HG02884 (cell line): ENCODE results near the gene NASP.
"Not testable (repeated sequence)": the region's sequence is repeated elsewhere in the genome, so short reads cannot be mapped to it uniquely, and the experiment has no call there.

Source experiments
- ATAC-seq: cut with Tn5 transposase; IDR thresholded peaks from one replicate; pipeline ENCODE4 v1.9.1; 2021; ENCODE audit warnings: mild to moderate bottlenecking, moderate library complexity; ENCODE audit not compliant: unreplicated experiment

The NASP gene

GRCh38 chr1:45569962-45570581 is 13.8 kb upstream of the NASP start:
- ATAC-seq, result no peak

DNA sequence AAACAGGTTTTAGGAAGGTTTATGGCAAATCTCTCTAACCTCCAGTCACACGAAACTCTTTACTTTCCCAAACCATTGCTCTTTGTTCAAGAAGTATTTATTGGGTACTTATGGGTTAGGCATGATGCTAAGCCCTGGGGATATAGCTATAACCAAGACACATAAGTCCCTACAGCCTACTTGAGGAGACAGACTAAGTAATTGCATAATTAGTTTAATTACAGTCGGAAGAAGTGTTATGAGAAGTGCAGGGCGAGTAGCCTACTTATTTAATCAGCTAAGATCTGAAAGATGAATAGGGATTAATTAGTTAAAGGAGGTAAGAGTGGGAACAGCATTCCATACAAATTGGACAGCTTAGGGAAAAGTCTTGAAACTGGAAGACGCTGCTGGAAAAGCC is 13.2 kb upstream of the NASP start:
- no peak for ATAC-seq

- ATAC-seq, result no peak
These were observed 10.5 kb upstream of the NASP start for GRCh38 chr1:45573231-45573804.

DNA sequence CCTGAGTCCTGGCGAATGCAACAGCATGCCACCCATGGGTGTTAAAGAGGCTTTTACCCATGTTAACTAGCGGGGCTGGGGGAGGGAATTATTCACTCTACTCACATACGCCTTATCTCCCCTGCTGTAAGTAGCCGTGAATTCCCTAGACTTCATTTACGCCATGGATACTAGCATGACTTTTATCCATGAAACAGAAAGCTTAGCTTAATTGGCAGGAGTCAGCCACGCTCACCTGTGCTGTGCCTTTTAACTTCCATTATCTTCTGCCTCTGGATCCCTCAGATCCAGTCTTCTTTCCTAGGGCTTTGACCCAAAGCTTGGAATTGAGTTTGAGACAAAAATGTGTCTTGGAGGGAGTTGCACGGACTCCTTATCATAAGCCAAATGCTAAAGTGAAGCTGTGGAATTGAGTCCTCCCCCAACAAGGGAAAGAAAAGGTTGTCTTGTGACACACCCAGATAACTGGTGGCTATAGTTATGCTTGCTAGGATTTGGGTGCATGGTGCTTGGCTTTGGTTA is 9.7 kb upstream of the NASP start:
- ATAC-seq, result no peak

DNA sequence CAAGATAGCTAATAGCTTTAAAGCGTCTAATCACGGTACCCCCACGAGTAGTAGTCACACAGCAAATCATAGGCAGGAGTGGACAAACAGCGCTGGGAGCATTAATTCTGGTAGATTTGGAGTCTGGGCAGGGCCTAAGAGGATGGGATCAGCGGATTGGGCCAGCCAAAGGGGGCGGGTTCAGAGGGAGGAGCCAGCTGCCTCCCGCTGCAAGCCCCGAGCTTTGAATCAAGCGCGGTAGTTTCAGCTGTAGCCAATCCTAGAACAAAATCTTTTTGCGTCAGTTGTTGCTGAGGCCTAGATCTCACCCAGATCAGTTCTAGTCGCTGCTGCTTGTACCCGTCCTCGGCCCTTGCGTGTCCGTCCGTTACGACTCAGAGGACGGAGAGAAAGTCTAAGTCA is 576 bp upstream of the NASP start:
- ATAC-seq, result peak; percentile 61

DNA sequence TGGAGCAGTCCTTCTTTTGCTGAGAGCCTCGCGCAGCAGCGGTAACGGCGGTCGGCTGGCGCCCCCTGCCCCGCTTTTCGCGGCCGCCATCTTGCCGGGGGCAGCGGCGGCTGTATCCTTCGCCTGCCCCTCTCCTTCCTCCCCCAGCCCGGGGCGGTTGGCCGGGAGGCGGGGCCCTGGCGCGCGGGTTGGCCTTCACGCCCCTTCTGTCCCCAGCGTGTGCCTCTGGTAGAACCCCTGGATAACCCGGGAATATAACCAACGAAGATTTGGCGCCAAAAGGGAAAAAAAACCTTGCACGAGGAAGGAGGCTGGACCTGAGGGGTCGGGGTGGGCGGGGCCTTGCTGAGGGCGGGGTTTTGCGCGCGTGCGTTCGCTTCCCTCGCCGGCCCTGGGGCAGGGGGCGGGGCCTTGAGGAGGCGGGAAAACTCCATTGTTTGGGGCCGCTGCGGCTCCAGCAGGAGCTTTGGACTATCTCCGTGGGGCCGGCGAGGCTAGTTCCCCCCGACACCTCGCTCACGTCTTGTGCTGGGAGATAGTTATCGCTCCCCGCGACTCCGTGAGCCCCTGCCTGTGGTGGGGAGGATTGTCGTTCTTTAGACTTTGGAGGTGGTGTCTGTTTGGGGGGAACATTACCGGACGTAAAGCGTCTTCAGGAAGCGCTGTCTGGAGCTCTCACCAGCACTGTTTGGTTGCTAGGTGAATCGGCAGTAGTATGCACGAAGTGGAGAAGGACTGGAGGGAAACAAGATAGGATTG is 689 bp downstream of the NASP start:
- peak; percentile 28 for ATAC-seq

GRCh38 chr1:45585110-45585426 is 1.2 kb downstream of the NASP start:
- no peak for ATAC-seq

DNA sequence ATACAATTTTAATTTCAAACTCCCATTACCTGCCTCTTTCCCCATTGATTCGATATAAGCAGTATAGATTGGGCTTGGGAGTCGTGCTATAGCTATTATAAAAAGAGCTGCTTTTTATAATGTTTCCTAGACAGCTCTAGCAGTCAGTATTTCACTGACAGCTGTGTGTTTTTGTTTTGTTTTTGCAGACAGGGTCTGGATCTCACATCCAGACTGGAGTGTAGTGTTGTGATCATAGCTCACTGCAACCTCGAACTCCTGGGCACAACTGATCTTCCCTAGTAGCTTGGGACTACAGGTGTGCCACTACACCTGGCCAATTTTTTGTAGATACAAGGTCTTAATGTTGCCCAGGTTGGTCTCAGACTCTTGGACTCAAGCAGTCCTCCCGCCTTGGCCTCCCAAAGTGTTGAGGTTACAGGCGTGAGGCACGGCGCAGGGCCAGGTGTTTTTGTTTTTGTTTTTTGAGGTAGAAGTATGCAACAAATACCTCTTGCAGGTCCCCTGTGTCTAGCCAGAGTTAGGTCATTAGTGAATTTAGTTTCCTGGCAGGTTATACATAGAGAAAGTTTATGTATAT is 1.7 kb downstream of the NASP start:
- no peak for ATAC-seq

GRCh38 chr1:45586769-45587168 is 2.9 kb downstream of the NASP start:
- no peak for ATAC-seq

GRCh38 chr1:45589861-45590260 is 6.0 kb downstream of the NASP start:
- no peak for ATAC-seq

DNA sequence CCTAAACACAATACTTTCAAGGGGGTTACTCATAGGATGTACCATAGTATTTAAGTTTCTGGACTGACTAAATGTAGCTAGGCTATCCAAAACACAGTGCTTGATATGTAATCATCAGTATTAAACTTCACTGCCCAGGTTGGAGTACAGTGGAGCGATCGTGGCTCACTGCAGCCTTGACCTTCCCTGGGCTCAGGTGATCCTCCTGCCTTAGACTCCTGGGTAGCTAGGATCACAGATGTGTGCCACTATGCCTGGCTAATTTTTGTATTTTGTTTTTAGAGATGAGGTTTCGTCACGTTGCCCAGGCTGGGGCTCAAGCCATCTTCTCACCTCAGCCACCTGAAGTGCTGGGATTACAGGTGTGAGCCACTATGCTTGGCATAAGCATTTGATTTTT is 10.6 kb downstream of the NASP start:
- no peak for ATAC-seq

DNA sequence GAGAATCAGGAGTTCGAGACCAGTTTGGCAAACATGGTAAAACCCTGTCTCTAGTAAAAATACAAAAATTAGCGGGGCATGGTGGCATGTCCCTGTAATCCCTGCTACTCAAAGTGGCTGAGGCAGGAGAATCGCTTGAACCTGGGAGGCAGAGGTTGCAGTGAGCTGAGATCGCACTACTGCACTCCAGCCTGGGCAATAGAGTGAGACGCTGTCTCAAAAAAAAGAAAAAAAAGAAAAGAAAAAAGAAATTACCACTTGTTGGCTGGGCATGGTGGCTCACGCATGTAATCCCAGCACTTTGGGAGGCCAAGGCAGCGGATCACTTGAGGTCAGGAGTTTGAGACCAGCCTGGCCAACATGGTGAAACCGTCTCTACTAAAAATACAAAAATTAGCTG is 12.9 kb downstream of the NASP start:
- not testable (repeated sequence) for ATAC-seq

DNA sequence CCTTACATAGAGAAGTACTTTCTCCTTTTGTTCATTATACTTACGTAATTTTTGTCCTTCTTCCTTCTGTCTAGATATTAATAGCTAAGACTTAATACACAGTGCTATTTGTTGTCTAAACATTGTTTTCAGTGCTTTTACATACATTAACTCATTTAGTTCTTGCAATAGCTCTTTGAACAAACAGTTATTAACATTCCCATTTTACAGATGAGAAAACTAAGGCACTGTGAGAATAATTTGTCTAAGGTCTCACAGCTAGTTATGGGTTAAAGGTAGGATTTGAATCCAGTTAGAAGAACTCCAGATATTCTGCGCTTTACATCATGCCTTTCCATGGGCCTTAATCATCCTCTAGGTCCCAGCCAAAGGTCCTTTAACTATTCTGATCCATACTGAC is 20.4 kb downstream of the NASP start:
- ATAC-seq, result no peak

DNA sequence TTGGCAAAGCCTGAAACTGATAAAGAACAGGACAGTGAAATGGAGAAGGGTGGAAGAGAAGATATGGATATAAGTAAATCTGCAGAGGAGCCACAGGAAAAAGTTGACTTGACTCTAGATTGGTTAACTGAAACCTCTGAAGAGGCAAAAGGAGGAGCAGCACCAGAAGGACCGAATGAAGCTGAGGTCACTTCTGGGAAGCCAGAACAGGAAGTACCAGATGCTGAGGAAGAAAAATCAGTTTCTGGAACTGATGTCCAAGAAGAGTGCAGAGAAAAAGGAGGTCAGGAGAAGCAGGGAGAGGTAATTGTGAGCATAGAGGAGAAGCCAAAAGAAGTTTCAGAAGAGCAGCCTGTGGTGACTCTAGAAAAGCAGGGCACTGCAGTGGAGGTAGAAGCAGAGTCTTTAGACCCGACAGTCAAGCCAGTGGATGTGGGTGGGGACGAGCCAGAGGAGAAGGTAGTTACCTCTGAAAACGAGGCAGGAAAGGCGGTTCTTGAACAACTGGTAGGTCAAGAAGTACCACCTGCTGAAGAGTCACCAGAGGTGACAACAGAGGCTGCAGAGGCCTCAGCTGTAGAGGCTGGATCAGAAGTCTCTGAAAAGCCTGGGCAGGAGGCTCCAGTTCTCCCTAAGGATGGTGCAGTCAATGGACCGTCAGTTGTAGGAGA is 23.7 kb downstream of the NASP start:
- no peak for ATAC-seq

DNA sequence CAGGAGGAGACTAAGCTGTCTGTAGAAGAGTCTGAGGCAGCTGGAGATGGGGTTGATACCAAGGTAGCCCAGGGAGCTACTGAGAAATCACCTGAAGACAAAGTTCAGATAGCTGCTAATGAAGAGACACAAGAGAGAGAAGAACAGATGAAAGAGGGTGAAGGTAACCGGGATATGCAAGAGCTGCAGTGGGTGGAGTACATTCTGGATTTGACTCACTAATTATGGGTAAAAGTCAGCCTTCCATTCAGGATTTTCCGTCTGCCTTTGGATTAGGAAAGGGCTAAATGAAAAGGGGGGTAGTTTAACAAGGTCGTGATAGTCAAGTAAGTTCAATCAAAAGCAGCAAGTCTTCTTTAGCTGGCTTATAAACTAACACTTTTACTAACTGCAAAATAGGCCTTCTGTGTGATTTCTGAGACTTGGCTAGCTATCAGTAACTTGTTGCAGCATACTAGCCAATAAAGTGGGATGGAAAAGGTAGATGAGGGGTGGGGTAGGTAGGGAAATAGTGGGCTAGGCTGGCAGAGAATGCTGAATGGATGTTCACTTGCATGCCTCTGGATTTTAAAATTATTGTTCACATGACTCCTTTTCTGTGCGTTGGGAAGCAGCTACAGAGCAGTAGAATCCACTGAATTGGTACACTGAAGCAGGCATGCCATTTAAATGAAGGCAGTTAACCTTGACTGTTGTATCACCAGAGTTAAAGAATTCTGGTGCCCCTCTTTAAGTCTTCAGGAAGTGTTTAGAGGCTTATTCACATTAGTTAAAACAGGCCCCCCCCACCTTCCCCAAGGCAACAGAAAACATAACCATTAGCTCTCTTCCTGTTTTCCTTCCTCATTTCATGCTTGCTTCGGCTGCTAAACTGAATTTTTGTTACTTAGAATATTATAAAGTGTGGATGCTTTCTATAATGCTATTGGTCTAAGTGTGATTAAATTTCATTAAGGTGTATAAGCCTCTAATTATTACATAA is 24.6 kb downstream of the NASP start:
- ATAC-seq, result no peak

GRCh38 chr1:45610589-45611226 is 26.9 kb downstream of the NASP start:
- ATAC-seq, result no peak

DNA sequence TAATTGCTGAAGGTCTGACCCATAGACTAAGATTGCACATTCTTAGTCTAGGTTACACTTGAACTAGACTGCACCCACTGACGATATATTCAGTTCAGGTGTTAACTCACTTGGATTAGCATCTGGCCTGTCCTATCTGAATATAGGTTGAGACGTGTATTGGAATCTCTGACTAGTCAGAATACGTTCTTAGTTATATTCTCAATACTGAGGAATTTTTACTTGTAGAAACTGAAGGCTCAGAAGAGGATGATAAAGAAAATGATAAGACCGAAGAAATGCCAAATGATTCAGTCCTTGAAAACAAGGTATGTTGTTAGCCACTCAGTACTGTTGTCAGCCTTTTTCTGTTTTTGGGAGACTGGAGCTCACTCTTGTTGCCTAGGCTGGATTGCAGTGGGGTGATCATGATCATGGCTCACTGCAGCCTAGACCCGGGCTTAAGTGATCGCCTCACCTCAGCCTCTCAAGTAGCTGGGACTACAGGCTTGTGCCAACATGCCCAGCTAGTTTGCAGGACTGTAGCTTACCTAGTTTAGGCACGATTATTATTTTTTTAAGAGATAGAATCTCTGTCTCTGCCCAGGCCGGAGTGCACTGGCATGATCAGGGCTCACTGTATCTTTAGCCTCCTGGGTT is 29.2 kb downstream of the NASP start:
- no peak for ATAC-seq

GRCh38 chr1:45615885-45616284 is 32.0 kb downstream of the NASP start:
- ATAC-seq, result no peak

DNA sequence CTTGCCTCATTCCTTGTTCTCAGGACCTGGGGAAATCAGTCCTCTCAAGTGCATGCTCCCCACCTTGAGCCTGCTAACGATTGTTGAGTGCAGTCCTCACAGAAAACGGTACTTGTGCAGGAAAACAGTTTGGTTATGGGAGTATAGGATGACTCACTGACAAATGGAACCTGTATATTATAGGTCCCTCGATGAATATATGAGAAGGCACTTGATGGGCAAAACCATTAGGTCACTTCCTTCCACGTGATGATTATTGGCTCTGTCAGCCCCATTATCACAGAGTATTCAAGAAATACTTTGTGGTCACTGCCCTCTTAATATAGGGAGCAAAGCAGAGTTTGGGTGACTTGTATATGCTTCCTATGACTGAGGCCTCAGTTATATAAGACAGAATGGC is 33.8 kb downstream of the NASP start:
- ATAC-seq, result no peak
